Ascending aorta (tissue), 2 donors: Measurements from ENCODE around the gene NAE1. TPM values are rescaled to one million over a fixed set of nuclear protein-coding genes. Genes with fewer than 3 reads are reported as not detected.

Experiments
- DNase-seq, 2 donors: peaks; one replicate each; pipeline ENCODE4 v3.0.0-alpha.2; 2019; ENCODE audit warnings: low spot score in 2 of 2
- H3K27ac ChIP-seq, 2 donors: fragments of 200-600 bp; sonication (generic); one replicate each; pipeline ENCODE4 v1.5.1; 2016 to 2017; ENCODE audit warnings: mild to moderate bottlenecking in 1 of 2
- H3K27me3 ChIP-seq: fragments of 200-600 bp; sonication (generic); one replicate; pipeline ENCODE4 v1.5.1; 2017
- H3K36me3 ChIP-seq, 2 donors: fragments of 200-600 bp; sonication (generic); one replicate each; pipeline ENCODE4 v1.5.1; 2016
- H3K4me1 ChIP-seq, 2 donors: fragments of 200-600 bp; sonication (generic); one replicate each; pipeline ENCODE4 v1.5.1; 2016 to 2017; ENCODE audit warnings: mild to moderate bottlenecking in 1 of 2
- H3K4me3 ChIP-seq, 2 donors: fragments of 200-600 bp; sonication (generic); one replicate each; pipeline ENCODE4 v1.5.1; 2016 to 2017; ENCODE audit warnings: mild to moderate bottlenecking in 1 of 2
- H3K9me3 ChIP-seq, 2 donors: fragments of 200-600 bp; sonication (generic); one replicate each; pipeline ENCODE4 v1.5.1; 2016
- CTCF ChIP-seq, 3 experiments: fragments of 200-600 bp in 2 of 3; fragments of 450-650 bp in 1 of 3; sonication (generic) in 2 of 3; IDR thresholded peaks; one replicate each; pipeline ENCODE4 v1.5.1; 2016 to 2019; ENCODE audit warnings: antibody characterized with exemption in 3 of 3, mild to moderate bottlenecking in 1 of 3, moderate library complexity in 1 of 3
- intact Hi-C: fragments of 100-400 bp; cut with DNase I; formaldehyde crosslinking; loops from one replicate; pipeline ENCODE4 v1.15.1; 2023
- total RNA-seq: library from RNA; depleted of rRNA; stranded (reverse); fragments of >200 nt; gene quantifications from one replicate; pipeline ENCODE4 v1.1.0, GENCODE V29; 2016

The NAE1 gene
- 8.6 TPM for total RNA-seq

- intact Hi-C loops = loop anchor here (1.0 kb wide), 1 partner anchor 37 kb away; no protein-coding TSS in a partner anchor
- peak; percentile 11 to 89 for DNase-seq
These were observed at the start of gene NAE1 for GRCh38 chr16:66830422-66831404. Gene NAE1, minus strand, starts transcription at chr16:66830976. Its CDS starts 77 bp downstream, at chr16:66830899.

GRCh38 chr16:66878067-66878466, 47.3 kb upstream of the NAE1 start:
- TF ChIP-seq CTCF (IDR thresholded peaks at IDR 0.05) = no peak
- no peaks in the 10 kb centered on the region for H3K27me3 ChIP-seq
- peaks cover 2 to 5% of the 10 kb centered on the region in 2 donors for H3K4me1 ChIP-seq
- intact Hi-C loops = no loop called here
- no peaks in the 10 kb centered on the region for H3K9me3 ChIP-seq
- no peak overlapping the region for H3K27ac ChIP-seq
- DNase-seq = no peak
- H3K36me3 ChIP-seq = no peaks in the 10 kb centered on the region
- no peak overlapping the region for H3K4me3 ChIP-seq

More at GRCh38 chr16:66830422-66831404, at the start of gene NAE1:
- Histone ChIP-seq H3K9me3 (no peaks in the 10 kb centered on the region), H3K4me3 (peak within 1 kb of the TSS; percentile 76 to 77), H3K27ac (peak within 1 kb of the TSS; percentile 85 to 87), H3K27me3 (no peaks in the 10 kb centered on the region), H3K4me1 (peaks cover 0 to 17% of the 10 kb centered on the region in 2 donors), H3K36me3 (peaks cover 10 to 22% of the 10 kb centered on the region in 2 donors)
- peak; percentile 96 to 98 (median 97) for TF ChIP-seq CTCF (IDR thresholded peaks at IDR 0.05)

DNA sequence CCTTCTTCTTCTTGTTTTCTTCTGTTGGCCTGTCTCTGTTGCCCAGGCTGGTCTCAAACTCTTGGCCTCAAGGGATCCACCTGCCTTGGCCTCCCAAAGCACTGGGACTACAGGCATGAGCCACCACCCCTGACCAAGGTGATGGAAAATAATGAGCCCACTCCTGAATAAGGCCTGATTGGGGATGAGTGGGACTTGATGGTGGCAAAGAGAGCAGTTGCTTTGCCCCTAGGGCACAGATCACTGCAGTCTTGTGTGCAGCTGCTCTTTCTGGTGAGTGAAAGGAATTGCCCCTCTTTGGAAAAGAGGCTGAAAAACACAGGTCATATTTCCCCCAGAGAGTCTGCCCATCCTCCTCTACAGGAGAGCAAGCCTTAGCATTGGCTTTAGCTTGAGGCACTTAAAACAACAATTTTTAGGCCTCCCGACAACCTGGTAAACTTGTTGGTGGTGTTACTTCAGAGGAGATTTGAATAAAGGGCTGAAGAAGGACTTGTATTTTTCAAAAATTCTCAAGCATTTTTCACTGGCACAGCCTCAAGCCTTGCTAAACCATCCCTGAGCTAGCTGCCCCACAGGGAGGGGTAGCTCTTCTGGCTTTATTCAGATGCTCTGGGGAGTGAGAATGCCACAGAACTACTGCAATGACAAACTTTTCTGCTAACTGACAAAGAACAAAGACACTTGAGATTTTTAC, 43.5 kb upstream of the NAE1 start:
- Histone ChIP-seq H3K4me1 (peaks cover 3 to 4% of the 10 kb centered on the region in 2 donors), H3K9me3 (no peaks in the 10 kb centered on the region), H3K27ac (peak overlapping the region; percentile 47 to 79), H3K4me3 (no peak overlapping the region), H3K36me3 (no peaks in the 10 kb centered on the region), H3K27me3 (no peaks in the 10 kb centered on the region)
- TF ChIP-seq CTCF (IDR thresholded peaks at IDR 0.05) = no peak
- intact Hi-C loops = no loop called here
- DNase-seq = no peak

GRCh38 chr16:66873685-66874055, 42.9 kb upstream of the NAE1 start:
- H3K27ac ChIP-seq = peak overlapping the region; percentile 47 to 79
- H3K27me3 ChIP-seq = no peaks in the 10 kb centered on the region
- intact Hi-C loops = no loop called here
- no peaks in the 10 kb centered on the region for H3K36me3 ChIP-seq
- peaks cover 3 to 4% of the 10 kb centered on the region in 2 donors for H3K4me1 ChIP-seq
- TF ChIP-seq CTCF (IDR thresholded peaks at IDR 0.05) = no peak
- H3K9me3 ChIP-seq = no peaks in the 10 kb centered on the region
- no peak overlapping the region for H3K4me3 ChIP-seq
- no peak for DNase-seq

GRCh38 chr16:66872943-66873684, 42.3 kb upstream of the NAE1 start:
- Histone ChIP-seq H3K9me3 (no peaks in the 10 kb centered on the region), H3K36me3 (no peaks in the 10 kb centered on the region), H3K4me3 (peak overlapping the region; percentile 19 to 64), H3K4me1 (peaks cover 3 to 4% of the 10 kb centered on the region in 2 donors), H3K27me3 (no peaks in the 10 kb centered on the region), H3K27ac (peak overlapping the region; percentile 47 to 79)
- peak; percentile 75 to 96 for DNase-seq
- intact Hi-C loops = no loop called here
- TF ChIP-seq CTCF (IDR thresholded peaks at IDR 0.05) = peak; percentile 86 to 92 (median 89)
